Measurements from ENCODE around the gene ZNF709. TPM values are rescaled to one million over a fixed set of nuclear protein-coding genes. Genes with fewer than 3 reads are reported as not detected.
"Not testable (repeated sequence)": the region's sequence is repeated elsewhere in the genome, so short reads cannot be mapped to it uniquely, and the experiment has no call there.

The ZNF709 gene
- polyA plus RNA-seq, 3 donors = 0.15 to 0.28 (median 0.19) TPM

DNA sequence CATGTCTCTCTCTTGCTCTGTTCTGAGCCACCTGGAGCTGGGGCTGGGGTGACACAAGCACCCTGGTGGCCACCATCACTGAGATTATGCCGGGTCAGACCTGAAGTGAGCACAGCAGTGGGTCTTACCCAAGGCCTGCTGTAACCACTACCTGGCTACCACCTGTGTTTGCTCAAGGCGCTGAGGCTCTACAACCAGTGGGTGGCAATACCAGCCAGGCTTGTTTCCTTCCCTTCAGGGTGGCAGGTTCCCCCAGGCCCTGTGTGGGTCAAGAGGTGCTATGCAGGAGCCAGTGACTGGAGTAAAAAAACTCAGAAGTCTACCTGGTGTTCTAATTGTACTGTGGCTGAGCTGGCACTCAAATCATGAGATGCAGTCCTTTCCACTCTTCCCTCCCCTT lies 35.8 kb downstream of the ZNF709 start:
- Mint-ChIP-seq H3K4me1 (no peaks in the 10 kb centered on the region), H3K27ac (no peak overlapping the region), H3K4me3 (no peak overlapping the region), H3K9me3 (peaks cover 40 to 85% (median 79%) of the 10 kb centered on the region in 7 donors), H3K27me3 (ENCODE audit: low read depth in 3 of 3) (peaks cover 0 to 3% (median 1%) of the 10 kb centered on the region in 3 donors), H3K36me3 (peaks cover 0 to 7% of the 10 kb centered on the region in 2 donors)
- H3K4me2 ChIP-seq (replicated peaks; ENCODE audit: extremely low read depth, low read length, poor library complexity, severe bottlenecking) = no peak overlapping the region
- H4K20me1 ChIP-seq (ENCODE audit: insufficient read depth, low read length) = no peaks in the 10 kb centered on the region
- WGBS (ENCODE audit: insufficient coverage) = 75% methylated on average over 2 of the region's 2 CpGs
- no peaks in the 10 kb centered on the region for H3K79me2 ChIP-seq (ENCODE audit: insufficient read depth, low read length)
- intact Hi-C loops (cut with micrococcal nuclease) = no loop called here
- H3K9me3 ChIP-seq (replicated peaks in 1 of 2; ENCODE audit: control insufficient read depth in 1 of 2, insufficient read depth in 1 of 2, low read length in 2 of 2) = peaks cover 44 to 65% of the 10 kb centered on the region in 2 donors
- H3K27me3 ChIP-seq (ENCODE audit: control insufficient read depth in 2 of 2, insufficient read depth in 2 of 2, low read length in 2 of 2) = no peaks in the 10 kb centered on the region
- H2AFZ ChIP-seq (ENCODE audit: insufficient read depth, low read depth, low read length, poor library complexity, severe bottlenecking) = no peak overlapping the region
- H3K4me3 ChIP-seq (replicated peaks in 1 of 3; ENCODE audit: low read depth in 2 of 3, low read length in 3 of 3) = no peak overlapping the region
- no peak overlapping the region for H3K9ac ChIP-seq (ENCODE audit: insufficient read depth, low read length, poor library complexity, severe bottlenecking)
- H3K27ac ChIP-seq (ENCODE audit: low read depth in 1 of 2, low read length in 2 of 2) = no peak overlapping the region
- no peaks in the 10 kb centered on the region for H3K36me3 ChIP-seq (replicated peaks in 1 of 2; ENCODE audit: control insufficient read depth in 1 of 2, insufficient read depth in 2 of 2, low read length in 2 of 2)
- H3K4me1 ChIP-seq (ENCODE audit: control insufficient read depth in 1 of 2, insufficient read depth in 2 of 2, low read length in 2 of 2) = no peaks in the 10 kb centered on the region
- TF ChIP-seq, protein P1, sequence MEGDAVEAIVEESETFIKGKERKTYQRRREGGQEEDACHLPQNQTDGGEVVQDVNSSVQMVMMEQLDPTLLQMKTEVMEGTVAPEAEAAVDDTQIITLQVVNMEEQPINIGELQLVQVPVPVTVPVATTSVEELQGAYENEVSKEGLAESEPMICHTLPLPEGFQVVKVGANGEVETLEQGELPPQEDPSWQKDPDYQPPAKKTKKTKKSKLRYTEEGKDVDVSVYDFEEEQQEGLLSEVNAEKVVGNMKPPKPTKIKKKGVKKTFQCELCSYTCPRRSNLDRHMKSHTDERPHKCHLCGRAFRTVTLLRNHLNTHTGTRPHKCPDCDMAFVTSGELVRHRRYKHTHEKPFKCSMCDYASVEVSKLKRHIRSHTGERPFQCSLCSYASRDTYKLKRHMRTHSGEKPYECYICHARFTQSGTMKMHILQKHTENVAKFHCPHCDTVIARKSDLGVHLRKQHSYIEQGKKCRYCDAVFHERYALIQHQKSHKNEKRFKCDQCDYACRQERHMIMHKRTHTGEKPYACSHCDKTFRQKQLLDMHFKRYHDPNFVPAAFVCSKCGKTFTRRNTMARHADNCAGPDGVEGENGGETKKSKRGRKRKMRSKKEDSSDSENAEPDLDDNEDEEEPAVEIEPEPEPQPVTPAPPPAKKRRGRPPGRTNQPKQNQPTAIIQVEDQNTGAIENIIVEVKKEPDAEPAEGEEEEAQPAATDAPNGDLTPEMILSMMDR (IDR thresholded peaks at IDR 0.05) = no peak
- no peak for DNase-seq

DNA sequence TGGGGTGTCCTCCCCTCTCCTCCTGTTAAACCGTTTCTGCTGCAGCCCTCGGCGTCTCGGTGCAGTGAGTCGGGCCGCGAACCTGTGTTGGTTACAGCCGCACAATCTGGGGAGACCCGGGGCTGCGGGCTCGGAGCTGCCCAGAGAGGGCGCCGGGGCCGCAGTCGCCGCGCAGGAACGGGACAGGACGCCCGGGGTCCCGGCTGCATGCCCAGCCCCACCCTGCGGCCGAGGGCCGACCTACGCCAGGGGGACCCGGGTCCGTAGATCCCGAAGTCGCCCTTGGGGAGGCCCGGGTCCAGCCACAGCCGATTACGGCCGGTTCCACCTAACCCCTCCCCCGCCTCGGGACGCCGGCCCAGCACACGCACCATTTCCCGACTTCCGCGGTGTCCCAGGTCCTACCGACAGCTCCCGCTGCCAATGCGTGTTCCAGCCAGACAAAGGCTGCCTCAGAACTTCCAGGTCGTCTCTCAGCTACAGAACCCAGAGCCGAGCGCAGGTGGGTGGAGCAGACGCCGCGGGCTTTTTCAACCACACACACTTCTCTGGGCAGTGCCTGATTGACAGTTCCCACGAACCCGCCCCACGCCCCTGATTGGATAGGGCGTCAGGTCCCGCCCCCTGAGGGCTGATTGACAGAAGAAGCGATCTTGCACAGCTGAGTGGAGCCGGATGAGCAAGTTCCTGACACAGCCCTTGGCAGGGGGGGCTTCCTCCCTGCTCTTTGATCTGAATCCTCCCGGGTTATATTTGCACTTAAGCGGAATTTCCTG lies 43.9 kb downstream of the ZNF709 start, which contains the start of gene ZNF443:
TSS of gene ZNF443 (minus strand) at position 481 of the 776 bp plus-strand sequence. CDS start at position 374, 107 bp downstream.
- peaks cover 26% of the 10 kb centered on the region for H3K4me1 Mint-ChIP-seq
- TF ChIP-seq, protein P1 (IDR thresholded peaks at IDR 0.05) = no peak
- Histone ChIP-seq H3K9ac (ENCODE audit: insufficient read depth, low read length, poor library complexity, severe bottlenecking) (peak within 1 kb of the TSS; percentile 59), H3K27me3 (ENCODE audit: control insufficient read depth in 2 of 2, insufficient read depth in 2 of 2, low read length in 2 of 2) (no peaks in the 10 kb centered on the region), H3K27ac (ENCODE audit: low read depth in 1 of 2, low read length in 2 of 2) (peak within 1 kb of the TSS; percentile 40 to 65), H3K9me3 (replicated peaks in 1 of 2; ENCODE audit: control insufficient read depth in 1 of 2, insufficient read depth in 1 of 2, low read length in 2 of 2) (peaks cover 7 to 9% of the 10 kb centered on the region in 2 donors), H3K36me3 (replicated peaks in 1 of 2; ENCODE audit: control insufficient read depth in 1 of 2, insufficient read depth in 2 of 2, low read length in 2 of 2) (no peaks in the 10 kb centered on the region), H3K4me2 (replicated peaks; ENCODE audit: extremely low read depth, low read length, poor library complexity, severe bottlenecking) (peak within 1 kb of the TSS; percentile 83), H2AFZ (ENCODE audit: insufficient read depth, low read depth, low read length, poor library complexity, severe bottlenecking) (peak within 1 kb of the TSS; percentile 92), H4K20me1 (ENCODE audit: insufficient read depth, low read length) (no peaks in the 10 kb centered on the region), H3K4me3 (replicated peaks in 1 of 3; ENCODE audit: low read depth in 2 of 3, low read length in 3 of 3) (peak within 1 kb of the TSS; percentile 82 to 95 (median 91)), H3K79me2 (ENCODE audit: insufficient read depth, low read length) (no peaks in the 10 kb centered on the region), H3K4me1 (ENCODE audit: control insufficient read depth in 1 of 2, insufficient read depth in 2 of 2, low read length in 2 of 2) (peaks cover 11 to 14% of the 10 kb centered on the region in 2 donors)
- intact Hi-C loops (cut with micrococcal nuclease) = loop anchor here in 1 of 2 donors (5.0 kb wide), 2 partner anchors 42 to 98 kb away; partner anchors contain the start of gene ZNF709
- H3K27ac Mint-ChIP-seq = peak within 1 kb of the TSS; percentile 83 to 96 (median 93)
- WGBS (ENCODE audit: insufficient coverage) = under 1% methylated on average over 59 of the region's 59 CpGs
- peaks cover 0 to 5% (median 0%) of the 10 kb centered on the region in 3 donors for H3K27me3 Mint-ChIP-seq (ENCODE audit: low read depth in 3 of 3)
- peaks cover 2 to 11% of the 10 kb centered on the region in 2 donors for H3K36me3 Mint-ChIP-seq
- peak; percentile 90 to 94 (median 92) for DNase-seq
- H3K9me3 Mint-ChIP-seq = peaks cover 14 to 44% (median 25%) of the 10 kb centered on the region in 7 donors
- H3K4me3 Mint-ChIP-seq = peak within 1 kb of the TSS; percentile 100

DNA sequence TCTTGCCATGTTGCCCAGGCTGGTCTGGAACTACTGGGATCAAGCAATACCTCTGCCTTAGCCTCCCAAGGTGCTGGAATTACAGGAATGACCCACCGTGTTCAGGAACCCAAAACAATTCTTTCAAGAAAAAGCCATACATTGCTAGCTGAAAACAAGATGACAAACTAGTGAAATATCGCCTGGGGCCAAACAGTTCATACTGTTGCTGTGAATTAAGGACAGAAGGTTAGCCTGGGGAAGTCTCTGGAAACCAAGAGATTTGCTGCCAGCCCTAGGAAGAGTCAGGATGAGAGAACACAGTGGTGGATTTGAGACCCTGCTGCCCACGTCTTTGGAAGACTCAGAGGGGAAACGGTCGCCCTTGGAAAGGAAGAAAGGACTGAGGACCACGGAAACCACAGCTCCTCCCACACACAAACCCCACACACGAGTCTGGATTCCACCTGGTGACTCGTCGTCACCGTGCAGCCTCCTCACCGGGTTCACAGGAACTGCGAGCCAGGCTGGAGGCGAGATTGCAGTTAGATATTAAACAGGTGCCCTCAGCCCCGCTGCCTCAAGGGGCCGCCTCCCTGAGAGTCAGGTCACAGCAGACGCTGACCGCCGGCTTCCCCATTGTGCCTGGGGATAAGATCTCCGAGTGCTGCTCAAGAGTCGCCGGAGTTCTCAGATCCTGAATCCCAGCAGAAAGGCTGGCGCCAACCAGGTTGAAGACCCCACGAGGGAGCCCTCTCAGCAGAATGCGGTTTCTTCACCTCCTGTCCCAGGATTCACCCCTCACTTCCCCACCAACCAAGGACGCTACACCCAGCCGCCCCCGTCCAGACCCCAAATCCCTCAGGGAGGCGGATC lies 44.7 kb downstream of the ZNF709 start:
- H3K27me3 ChIP-seq (ENCODE audit: control insufficient read depth in 2 of 2, insufficient read depth in 2 of 2, low read length in 2 of 2); H4K20me1 ChIP-seq (ENCODE audit: insufficient read depth, low read length); H3K36me3 ChIP-seq (replicated peaks in 1 of 2; ENCODE audit: control insufficient read depth in 1 of 2, insufficient read depth in 2 of 2, low read length in 2 of 2); H3K27me3 Mint-ChIP-seq (ENCODE audit: low read depth in 3 of 3); H3K79me2 ChIP-seq (ENCODE audit: insufficient read depth, low read length): not testable (repeated sequence)
- Histone ChIP-seq H3K9me3 (replicated peaks in 1 of 2; ENCODE audit: control insufficient read depth in 1 of 2, insufficient read depth in 1 of 2, low read length in 2 of 2) (peaks cover 7 to 12% of the 10 kb centered on the region in 2 donors), H2AFZ (ENCODE audit: insufficient read depth, low read depth, low read length, poor library complexity, severe bottlenecking) (peak overlapping the region; percentile 92), H3K9ac (ENCODE audit: insufficient read depth, low read length, poor library complexity, severe bottlenecking) (peak overlapping the region; percentile 59), H3K4me1 (ENCODE audit: control insufficient read depth in 1 of 2, insufficient read depth in 2 of 2, low read length in 2 of 2) (peaks cover 11 to 14% of the 10 kb centered on the region in 2 donors), H3K27ac (ENCODE audit: low read depth in 1 of 2, low read length in 2 of 2) (peak overlapping the region in 1 of 2 donors; percentile 65), H3K4me2 (replicated peaks; ENCODE audit: extremely low read depth, low read length, poor library complexity, severe bottlenecking) (peak overlapping the region; percentile 83), H3K4me3 (replicated peaks in 1 of 3; ENCODE audit: low read depth in 2 of 3, low read length in 3 of 3) (peak overlapping the region; percentile 82 to 95 (median 91))
- Mint-ChIP-seq H3K4me1 (peaks cover 26% of the 10 kb centered on the region), H3K36me3 (peaks cover 2 to 16% of the 10 kb centered on the region in 2 donors), H3K27ac (peak overlapping the region in 5 of 7 donors; percentile 38 to 83 (median 66)), H3K4me3 (peak overlapping the region; percentile 100), H3K9me3 (peaks cover 17 to 42% (median 28%) of the 10 kb centered on the region in 7 donors)
- 0% methylated on average over 13 of the region's 28 CpGs for WGBS (ENCODE audit: insufficient coverage)
- DNase-seq = peak in 2 of 3 donors; percentile 1 to 6
- intact Hi-C loops (cut with micrococcal nuclease) = loop anchor here in 1 of 2 donors (5.0 kb wide), 2 partner anchors 42 to 98 kb away; partner anchors contain the start of gene ZNF709

Measured in CD14-positive monocyte (primary cell).